HepG2 (cell line): ENCODE results near the gene NEURL2. TPM values are rescaled to one million over a fixed set of nuclear protein-coding genes. Genes with fewer than 3 reads are reported as not detected.
A peak's percentile ranks its signal among the peaks of the same experiment; 100 is the strongest.

ENCODE experiments used
- CEBPZ ChIP-seq: IDR thresholded peaks from 2 replicates; pipeline ENCODE4 v1.6.1; 2012; ENCODE audit warnings: low read length, improper control_type of control experiment
- DNMT3B ChIP-seq: conservative IDR thresholded peaks from 2 replicates; pipeline ENCODE4 v1.6.1; 2016; ENCODE audit warnings: missing biosample characterization, control low read depth
- ELF3 ChIP-seq: IDR thresholded peaks from 2 replicates; pipeline ENCODE4 v1.6.1; 2016; ENCODE audit warnings: missing genetic modification reagents, missing compliant biosample characterization
- ETV5 ChIP-seq: IDR thresholded peaks from 2 replicates; pipeline ENCODE4 v1.6.1; 2018; ENCODE audit warnings: missing biosample characterization, missing genetic modification reagents, inconsistent platforms, borderline replicate concordance
- GABPA ChIP-seq, 2 experiments: IDR thresholded peaks; 2 replicates each; pipeline ENCODE4 v1.6.1; 2011 to 2016; ENCODE audit warnings: low read depth in 2 of 2, low read length in 1 of 2, missing biosample characterization in 1 of 2, missing genetic modification characterization in 1 of 2
- HOXA3 ChIP-seq: sonication (generic); formaldehyde crosslinking; IDR thresholded peaks from 2 replicates; pipeline ENCODE4 v1.5.0; 2020; ENCODE audit warnings: missing genetic modification reagents
- KDM6A ChIP-seq: IDR thresholded peaks from 2 replicates; pipeline ENCODE4 v1.6.1; 2016; ENCODE audit warnings: low read depth
- MXI1 ChIP-seq: IDR thresholded peaks from 3 replicates; pipeline ENCODE4 v1.6.1; 2012; ENCODE audit warnings: low read depth, low read length, inconsistent platforms, borderline replicate concordance
- NCOR1 ChIP-seq: fragments of 200-600 bp; sonication (generic); IDR thresholded peaks from 2 replicates; pipeline ENCODE4 v1.7.0; 2017; ENCODE audit warnings: antibody characterized with exemption, low read length, borderline replicate concordance
- REST ChIP-seq, 2 experiments: IDR thresholded peaks; 2 replicates each; pipeline ENCODE4 v1.6.1; 2011 to 2012; ENCODE audit warnings: low read length in 2 of 2, borderline replicate concordance in 1 of 2, low read depth in 1 of 2, mild to moderate bottlenecking in 1 of 2, moderate library complexity in 1 of 2
- SALL1 ChIP-seq: sonication (generic); formaldehyde crosslinking; IDR thresholded peaks from 2 replicates; pipeline ENCODE4 v1.8.0; 2022; ENCODE audit warnings: mild to moderate bottlenecking, missing genetic modification reagents
- STAG1 ChIP-seq: sonication (generic); formaldehyde crosslinking; IDR thresholded peaks from 2 replicates; pipeline ENCODE4 v1.4.0; 2020; ENCODE audit warnings: missing genetic modification reagents
- TAF1 ChIP-seq: sonication (generic); formaldehyde crosslinking; IDR thresholded peaks from 2 replicates; pipeline ENCODE4 v1.4.0; 2020; ENCODE audit warnings: missing genetic modification reagents
- TEAD3 ChIP-seq: optimal IDR thresholded peaks from 2 replicates; pipeline ENCODE3; 2016; ENCODE audit warnings: borderline replicate concordance
- ZFP36L1 ChIP-seq: sonication (generic); formaldehyde crosslinking; IDR thresholded peaks from 2 replicates; pipeline ENCODE4 v1.8.0; 2022; ENCODE audit warnings: mild to moderate bottlenecking, missing genetic modification reagents, moderate library complexity
- ZMAT3 ChIP-seq: sonication (generic); formaldehyde crosslinking; conservative IDR thresholded peaks from 2 replicates; pipeline ENCODE4 v1.7.0; 2021; ENCODE audit warnings: missing genetic modification reagents
- ZNF160 ChIP-seq: sonication (generic); formaldehyde crosslinking; IDR thresholded peaks from 2 replicates; pipeline ENCODE4 v1.8.0; 2022; ENCODE audit warnings: mild to moderate bottlenecking, inconsistent platforms, missing genetic modification reagents
- ZNF430 ChIP-seq: sonication (generic); formaldehyde crosslinking; IDR thresholded peaks from 2 replicates; pipeline ENCODE4 v1.9.0; 2021; ENCODE audit warnings: mild to moderate bottlenecking, missing genetic modification reagents
- ZNF432 ChIP-seq: sonication (generic); formaldehyde crosslinking; IDR thresholded peaks from 2 replicates; pipeline ENCODE4 v1.5.0; 2020; ENCODE audit warnings: missing genetic modification reagents, mild to moderate bottlenecking, borderline replicate concordance
- polyA plus RNA-seq, 8 experiments: library from polyadenylated mRNA; depleted of rRNA in 3 of 8; stranded (reverse) in 7 of 8; unstranded in 1 of 8; fragments of >200 nt; fragmentation: Illumina TruSeq in 4 of 8; extraction: Trizol in 4 of 8; gene quantifications; 2 replicates each; pipeline versions ENCODE4 v1.2.1 to v1.2.3, GENCODE V29; 2011 to 2016; ENCODE audit warnings: low read depth in 4 of 8, missing spikeins in 1 of 8, mixed read lengths in 1 of 8; ENCODE audit not compliant: insufficient read depth in 1 of 8
- total RNA-seq, 5 experiments: library from RNA; depleted of rRNA; stranded (reverse); fragments of >200 nt; fragmentation: Illumina TruSeq; extraction: Trizol; gene quantifications; 2 replicates each; pipeline ENCODE4 v1.2.3, GENCODE V29; 2016; ENCODE audit warnings: low read depth in 1 of 5
- TF ChIP-seq, protein P1 (sequence below): sonication (generic); formaldehyde crosslinking; IDR thresholded peaks from 2 replicates; pipeline ENCODE4 v1.9.0; 2021; ENCODE audit warnings: missing genetic modification reagents, mild to moderate bottlenecking, borderline replicate concordance
- TF ChIP-seq, protein P2 (sequence below): IDR thresholded peaks from 2 replicates; pipeline ENCODE4 v1.6.1; 2012; ENCODE audit warnings: inconsistent platforms

The NEURL2 gene
- total and polyA plus RNA-seq, 2 of the 13 experiments (the other 11 are each of a cell fraction or from before 2014, with no cell fraction given), result 7.2 to 9.7 TPM

DNA sequence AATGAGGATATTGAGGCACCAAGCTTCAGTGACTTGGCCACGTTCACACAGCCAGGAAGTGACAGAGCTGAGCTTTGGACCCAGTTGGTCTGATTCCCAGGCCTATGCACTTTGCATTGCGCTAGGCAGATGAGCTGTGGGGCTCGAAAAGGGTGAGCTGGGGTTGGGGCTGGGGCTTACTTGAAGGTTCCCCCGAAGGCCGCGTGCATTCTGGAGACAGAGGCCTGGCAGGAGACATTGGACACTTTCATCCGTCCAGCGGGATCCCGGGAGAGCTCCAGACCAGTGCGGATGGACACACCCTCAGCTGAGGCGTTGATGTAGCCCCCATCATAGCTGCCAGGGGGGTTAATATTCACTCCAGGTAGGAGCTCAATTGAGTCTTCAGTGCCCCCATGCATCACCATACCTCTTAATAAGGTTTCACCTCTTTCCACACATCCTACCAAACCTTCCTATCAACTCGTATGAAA is 18.4 kb upstream of the NEURL2 start (continued):
- peak; percentile 91 for TF ChIP-seq ETV5 (CRISPR knock-in tag)
- peak; percentile 75; the same call in 1 of the 2 replicates for TF ChIP-seq HOXA3 (CRISPR knock-in tag)
- TF ChIP-seq KDM6A (CRISPR knock-in tag), result peak; percentile 91; the same call in 1 of the 2 replicates
- peak; percentile 70 for TF ChIP-seq NCOR1
- TF ChIP-seq, protein P1, sequence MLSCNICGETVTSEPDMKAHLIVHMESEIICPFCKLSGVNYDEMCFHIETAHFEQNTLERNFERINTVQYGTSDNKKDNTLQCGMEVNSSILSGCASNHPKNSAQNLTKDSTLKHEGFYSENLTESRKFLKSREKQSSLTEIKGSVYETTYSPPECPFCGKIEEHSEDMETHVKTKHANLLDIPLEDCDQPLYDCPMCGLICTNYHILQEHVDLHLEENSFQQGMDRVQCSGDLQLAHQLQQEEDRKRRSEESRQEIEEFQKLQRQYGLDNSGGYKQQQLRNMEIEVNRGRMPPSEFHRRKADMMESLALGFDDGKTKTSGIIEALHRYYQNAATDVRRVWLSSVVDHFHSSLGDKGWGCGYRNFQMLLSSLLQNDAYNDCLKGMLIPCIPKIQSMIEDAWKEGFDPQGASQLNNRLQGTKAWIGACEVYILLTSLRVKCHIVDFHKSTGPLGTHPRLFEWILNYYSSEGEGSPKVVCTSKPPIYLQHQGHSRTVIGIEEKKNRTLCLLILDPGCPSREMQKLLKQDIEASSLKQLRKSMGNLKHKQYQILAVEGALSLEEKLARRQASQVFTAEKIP (CRISPR knock-in tag), result no peak
- TF ChIP-seq ZNF432, result no peak
- peak; percentile 82 for TF ChIP-seq ELF3
- 0 out of 2 replicates have a peak, but pooled peaks have one; percentile 59 for TF ChIP-seq ZNF160 (CRISPR knock-in tag)
- no peak for TF ChIP-seq DNMT3B (CRISPR knock-in tag)
- TF ChIP-seq ZMAT3 (CRISPR knock-in tag), result 0 out of 2 replicates have a peak, but pooled peaks have one; percentile 13
- TF ChIP-seq GABPA (IDR thresholded peaks at IDR 0.05; ENCODE audit: low read depth, low read length), result no peak
- peak; percentile 59; the same call in 1 of the 2 replicates for TF ChIP-seq GABPA (CRISPR knock-in tag; IDR thresholded peaks at IDR 0.05; ENCODE audit: low read depth)
- peak; percentile 81 for TF ChIP-seq TEAD3
- peak; percentile 38; the same call in 1 of the 2 replicates for TF ChIP-seq TAF1 (CRISPR knock-in tag)
- peak; percentile 71 for TF ChIP-seq SALL1 (CRISPR knock-in tag)
- peak; percentile 63; the same call in 1 of the 2 replicates for TF ChIP-seq ZNF430 (CRISPR knock-in tag)
- no peak for TF ChIP-seq CEBPZ
- TF ChIP-seq REST (IDR thresholded peaks at IDR 0.05; ENCODE audit: borderline replicate concordance in 1 of 2, low read depth in 1 of 2, low read length in 2 of 2), result no peak; a peak in 1 of 4 replicates
- TF ChIP-seq, protein P2, sequence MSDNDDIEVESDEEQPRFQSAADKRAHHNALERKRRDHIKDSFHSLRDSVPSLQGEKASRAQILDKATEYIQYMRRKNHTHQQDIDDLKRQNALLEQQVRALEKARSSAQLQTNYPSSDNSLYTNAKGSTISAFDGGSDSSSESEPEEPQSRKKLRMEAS, result peak; percentile 50
- TF ChIP-seq MXI1, result peak; percentile 33; the same call in 1 of the 3 replicates
- peak; percentile 12; the same call in 1 of the 2 replicates for TF ChIP-seq ZFP36L1 (CRISPR knock-in tag)
- peak; percentile 3; the same call in 1 of the 2 replicates for TF ChIP-seq STAG1 (CRISPR knock-in tag)
